ENCODE measurements around the gene CHD9.

Gene CHD9

DNA sequence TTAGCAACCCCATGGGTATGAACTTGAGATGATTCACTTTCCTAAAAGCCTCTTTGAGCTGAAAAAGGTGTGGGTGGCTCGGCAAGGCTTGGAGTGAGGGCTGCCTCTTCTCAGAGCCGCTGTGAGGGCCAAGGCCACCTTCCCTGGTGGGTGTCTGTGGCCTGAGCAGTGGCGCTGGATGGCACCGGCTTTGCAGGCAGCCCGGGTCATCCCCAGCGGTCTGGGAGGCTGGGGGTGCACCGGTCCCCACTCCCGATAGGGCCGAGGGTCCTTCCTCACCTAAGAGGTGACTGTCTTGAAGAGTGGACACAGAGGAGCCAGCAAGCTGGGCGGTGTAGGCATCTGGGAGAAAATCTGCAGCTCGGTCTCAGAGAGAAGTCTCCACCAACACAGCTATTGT is 300.3 kb downstream of the CHD9 start:
- Histone ChIP-seq H3K9ac (ENCODE audit: low read length) (no peak overlapping the region), H3K36me3 (ENCODE audit: control insufficient read depth, insufficient read depth, low read length) (no peaks in the 10 kb centered on the region), H3K27me3 (ENCODE audit: control insufficient read depth, insufficient read depth, low read length) (peaks cover 3% of the 10 kb centered on the region), H3K4me1 (ENCODE audit: control insufficient read depth, insufficient read depth, low read length) (no peaks in the 10 kb centered on the region), H3K4me3 (ENCODE audit: low read length) (no peak overlapping the region), H3K9me3 (ENCODE audit: control insufficient read depth, low read length) (no peaks in the 10 kb centered on the region)

- Histone ChIP-seq H3K4me3 (ENCODE audit: low read length) (no peak overlapping the region), H3K27me3 (ENCODE audit: control insufficient read depth, insufficient read depth, low read length) (peaks cover 3% of the 10 kb centered on the region), H3K9ac (ENCODE audit: low read length) (no peak overlapping the region), H3K36me3 (ENCODE audit: control insufficient read depth, insufficient read depth, low read length) (no peaks in the 10 kb centered on the region), H3K9me3 (ENCODE audit: control insufficient read depth, low read length) (no peaks in the 10 kb centered on the region), H3K4me1 (ENCODE audit: control insufficient read depth, insufficient read depth, low read length) (no peaks in the 10 kb centered on the region)
Observed at GRCh38 chr16:53356478-53357207, 301.9 kb downstream of the CHD9 start.

DNA sequence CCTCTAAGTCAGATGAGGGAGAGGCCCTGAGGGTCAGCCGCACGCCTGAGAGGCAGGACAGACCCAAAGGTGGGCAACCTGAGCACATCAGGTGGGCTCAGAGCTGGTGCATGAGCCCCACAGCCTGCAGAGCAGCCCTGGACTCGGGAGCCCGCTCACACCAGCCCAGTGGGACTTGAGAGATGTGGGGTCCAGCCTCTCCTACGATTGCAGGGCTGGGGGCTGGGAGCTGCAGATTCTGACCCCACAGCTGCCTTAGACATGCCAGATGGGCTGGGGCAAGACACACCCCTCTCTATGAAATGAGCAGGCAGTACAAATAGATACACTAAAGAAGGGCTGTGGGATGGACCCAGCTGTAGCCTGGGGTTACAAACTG is 302.4 kb downstream of the CHD9 start:
- Histone ChIP-seq H3K4me1 (ENCODE audit: control insufficient read depth, insufficient read depth, low read length) (no peaks in the 10 kb centered on the region), H3K9ac (ENCODE audit: low read length) (no peak overlapping the region), H3K9me3 (ENCODE audit: control insufficient read depth, low read length) (no peaks in the 10 kb centered on the region), H3K27me3 (ENCODE audit: control insufficient read depth, insufficient read depth, low read length) (peaks cover 3% of the 10 kb centered on the region), H3K36me3 (ENCODE audit: control insufficient read depth, insufficient read depth, low read length) (no peaks in the 10 kb centered on the region), H3K4me3 (ENCODE audit: low read length) (no peak overlapping the region)

DNA sequence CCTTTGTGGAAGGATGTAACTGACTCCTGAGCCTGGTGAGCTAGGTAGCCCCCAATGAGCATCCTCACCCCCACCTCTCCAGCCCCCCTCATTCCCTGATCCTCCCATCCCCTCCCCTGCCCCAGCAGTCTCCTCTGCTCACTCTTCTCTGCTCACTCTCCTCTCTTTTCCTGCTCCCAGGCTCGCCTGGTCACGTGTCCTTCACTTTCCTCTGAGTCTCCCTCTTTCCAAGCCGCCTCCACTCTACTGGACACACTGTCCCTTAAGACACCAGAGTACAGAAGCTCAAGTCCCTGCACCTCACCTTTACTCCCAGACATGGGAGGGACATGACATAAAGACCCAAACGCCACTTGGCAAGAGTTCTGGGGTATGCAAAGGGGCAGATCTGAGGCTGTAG is 303.2 kb downstream of the CHD9 start:
- H3K36me3 ChIP-seq (ENCODE audit: control insufficient read depth, insufficient read depth, low read length), result no peaks in the 10 kb centered on the region
- peaks cover 3% of the 10 kb centered on the region for H3K27me3 ChIP-seq (ENCODE audit: control insufficient read depth, insufficient read depth, low read length)
- H3K4me1 ChIP-seq (ENCODE audit: control insufficient read depth, insufficient read depth, low read length), result no peaks in the 10 kb centered on the region
- H3K9ac ChIP-seq (ENCODE audit: low read length), result no peak overlapping the region
- H3K9me3 ChIP-seq (ENCODE audit: control insufficient read depth, low read length), result no peaks in the 10 kb centered on the region
- H3K4me3 ChIP-seq (ENCODE audit: low read length), result no peak overlapping the region

DNA sequence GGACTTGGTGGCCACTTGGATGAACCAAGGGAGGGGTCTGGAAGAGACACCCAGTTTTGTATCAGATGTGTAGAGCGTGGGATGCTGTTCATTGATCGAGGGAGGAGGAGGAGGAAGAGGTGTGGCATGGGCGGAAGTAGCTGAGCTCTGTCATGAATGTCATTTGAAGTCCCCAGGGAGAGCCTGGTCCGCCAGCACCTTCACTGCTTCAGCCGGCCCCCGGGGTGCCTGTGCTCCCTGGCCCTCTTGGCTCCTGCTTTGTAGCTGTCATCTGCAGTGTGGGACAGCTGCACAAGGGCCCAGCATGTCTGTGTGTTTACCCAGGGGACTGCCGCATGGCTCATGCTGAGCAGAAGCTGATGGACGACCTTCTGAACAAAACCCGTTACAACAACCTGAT is 304.1 kb downstream of the CHD9 start:
- H3K4me1 ChIP-seq (ENCODE audit: control insufficient read depth, insufficient read depth, low read length), result no peaks in the 10 kb centered on the region
- no peak overlapping the region for H3K9ac ChIP-seq (ENCODE audit: low read length)
- no peaks in the 10 kb centered on the region for H3K9me3 ChIP-seq (ENCODE audit: control insufficient read depth, low read length)
- peaks cover 3% of the 10 kb centered on the region for H3K27me3 ChIP-seq (ENCODE audit: control insufficient read depth, insufficient read depth, low read length)
- H3K36me3 ChIP-seq (ENCODE audit: control insufficient read depth, insufficient read depth, low read length), result no peaks in the 10 kb centered on the region
- no peak overlapping the region for H3K4me3 ChIP-seq (ENCODE audit: low read length)

GRCh38 chr16:53369921-53370320 is 315.1 kb downstream of the CHD9 start:
- H3K4me1 ChIP-seq (ENCODE audit: control insufficient read depth, insufficient read depth, low read length), result peaks cover 4% of the 10 kb centered on the region
- H3K9ac ChIP-seq (ENCODE audit: low read length), result no peak overlapping the region
- H3K4me3 ChIP-seq (ENCODE audit: low read length), result no peak overlapping the region
- no peaks in the 10 kb centered on the region for H3K36me3 ChIP-seq (ENCODE audit: control insufficient read depth, insufficient read depth, low read length)
- H3K27me3 ChIP-seq (ENCODE audit: control insufficient read depth, insufficient read depth, low read length), result peaks cover 14% of the 10 kb centered on the region
- H3K9me3 ChIP-seq (ENCODE audit: control insufficient read depth, low read length), result no peaks in the 10 kb centered on the region

DNA sequence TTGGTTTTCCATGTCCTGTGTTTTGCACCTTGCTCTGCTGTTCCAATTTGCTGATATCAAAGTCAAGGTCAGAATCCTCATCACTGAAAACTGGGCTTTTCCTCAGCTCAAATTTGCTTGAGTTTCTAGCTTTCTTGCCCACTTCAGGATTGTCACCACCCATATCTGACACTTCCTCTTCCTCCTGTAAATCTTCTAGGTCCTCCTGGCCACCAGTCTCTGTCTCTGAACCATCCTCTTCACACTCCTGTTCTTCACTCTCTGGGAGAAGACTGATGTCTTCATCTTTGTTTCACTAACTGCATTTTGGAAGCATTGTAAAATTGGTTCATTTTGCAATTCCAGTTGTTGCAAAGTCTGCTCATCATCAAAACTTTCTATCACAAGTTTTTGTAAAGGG is 316.0 kb downstream of the CHD9 start:
- Histone ChIP-seq H3K4me3 (ENCODE audit: low read length) (no peak overlapping the region), H3K27me3 (ENCODE audit: control insufficient read depth, insufficient read depth, low read length) (peaks cover 14% of the 10 kb centered on the region), H3K36me3 (ENCODE audit: control insufficient read depth, insufficient read depth, low read length) (no peaks in the 10 kb centered on the region), H3K4me1 (ENCODE audit: control insufficient read depth, insufficient read depth, low read length) (peaks cover 4% of the 10 kb centered on the region), H3K9ac (ENCODE audit: low read length) (no peak overlapping the region), H3K9me3 (ENCODE audit: control insufficient read depth, low read length) (no peaks in the 10 kb centered on the region)

- Histone ChIP-seq H3K9me3 (ENCODE audit: control insufficient read depth, low read length) (no peaks in the 10 kb centered on the region), H3K27me3 (ENCODE audit: control insufficient read depth, insufficient read depth, low read length) (peaks cover 14% of the 10 kb centered on the region), H3K9ac (ENCODE audit: low read length) (peak overlapping the region; percentile 49), H3K4me3 (ENCODE audit: low read length) (peak overlapping the region; percentile 16), H3K4me1 (ENCODE audit: control insufficient read depth, insufficient read depth, low read length) (peaks cover 4% of the 10 kb centered on the region), H3K36me3 (ENCODE audit: control insufficient read depth, insufficient read depth, low read length) (no peaks in the 10 kb centered on the region)
Observed at GRCh38 chr16:53372992-53373871, 318.4 kb downstream of the CHD9 start.

DNA sequence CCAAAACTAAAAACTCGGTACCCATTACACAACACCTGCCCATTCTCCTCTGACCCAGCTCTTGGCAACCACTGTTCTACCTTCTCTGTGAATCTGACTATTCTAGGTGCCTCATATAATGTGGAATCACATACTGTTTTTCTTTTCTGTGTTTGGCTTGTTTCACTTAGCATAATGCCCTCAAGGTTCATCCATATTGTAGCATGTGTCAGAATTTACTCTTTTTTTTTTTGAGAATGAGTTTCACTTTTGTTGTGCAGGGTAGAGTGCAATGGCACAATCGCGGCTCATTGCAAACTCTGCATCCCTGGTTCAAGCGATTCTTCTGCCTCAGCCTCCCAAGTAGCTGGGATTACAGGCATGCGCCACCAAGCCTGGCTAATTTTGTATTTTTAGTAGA is 320.0 kb downstream of the CHD9 start:
- Histone ChIP-seq H3K4me1 (ENCODE audit: control insufficient read depth, insufficient read depth, low read length) (peaks cover 4% of the 10 kb centered on the region), H3K36me3 (ENCODE audit: control insufficient read depth, insufficient read depth, low read length) (no peaks in the 10 kb centered on the region), H3K4me3 (ENCODE audit: low read length) (no peak overlapping the region), H3K27me3 (ENCODE audit: control insufficient read depth, insufficient read depth, low read length) (peaks cover 14% of the 10 kb centered on the region), H3K9ac (ENCODE audit: low read length) (no peak overlapping the region), H3K9me3 (ENCODE audit: control insufficient read depth, low read length) (no peaks in the 10 kb centered on the region)

DNA sequence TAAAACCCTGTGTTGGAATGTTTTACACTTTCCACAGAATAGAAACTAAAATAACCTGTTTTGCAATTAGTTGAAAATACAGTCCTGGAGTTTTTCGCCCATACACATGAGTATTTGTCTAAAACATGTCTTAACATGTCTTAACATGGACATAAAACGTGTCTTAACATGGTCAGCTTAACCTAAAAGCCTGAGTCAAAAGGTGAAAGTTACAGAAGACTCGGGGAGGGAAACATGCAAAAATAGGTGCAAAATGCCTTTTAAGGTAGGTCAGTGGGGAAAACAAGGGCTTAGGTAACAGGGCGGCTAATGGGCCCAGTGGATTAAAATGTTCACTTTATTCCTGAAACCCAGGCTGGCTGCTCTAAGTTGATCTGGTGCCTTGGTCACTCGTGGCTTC is 323.3 kb downstream of the CHD9 start:
- H3K36me3 ChIP-seq (ENCODE audit: control insufficient read depth, insufficient read depth, low read length), result no peaks in the 10 kb centered on the region
- peaks cover 8% of the 10 kb centered on the region for H3K27me3 ChIP-seq (ENCODE audit: control insufficient read depth, insufficient read depth, low read length)
- H3K9ac ChIP-seq (ENCODE audit: low read length), result no peak overlapping the region
- no peak overlapping the region for H3K4me3 ChIP-seq (ENCODE audit: low read length)
- H3K9me3 ChIP-seq (ENCODE audit: control insufficient read depth, low read length), result no peaks in the 10 kb centered on the region
- no peaks in the 10 kb centered on the region for H3K4me1 ChIP-seq (ENCODE audit: control insufficient read depth, insufficient read depth, low read length)
